ENCODE measurements around the gene DNM3.

DNA sequence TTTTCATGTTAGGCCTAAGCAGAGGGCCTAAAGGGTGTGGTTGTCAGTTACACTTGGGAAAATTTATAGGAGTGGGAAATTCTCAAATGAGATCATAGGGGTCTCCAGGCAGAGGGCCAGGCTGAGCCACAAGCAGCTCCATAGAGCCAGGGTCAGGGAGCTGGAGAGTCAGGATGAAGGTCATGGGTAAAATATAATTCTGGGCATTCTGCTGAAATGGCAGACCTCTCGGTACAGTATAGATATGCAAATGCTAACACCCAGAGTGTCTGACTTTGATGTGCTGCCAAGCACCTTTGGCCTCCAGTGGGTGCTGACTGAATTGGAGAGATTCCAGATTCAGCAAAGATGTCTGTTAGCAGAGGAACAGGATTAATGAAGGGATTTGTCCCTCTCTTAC, 40.1 kb downstream of the DNM3 start:
- TF ChIP-seq, protein P1, sequence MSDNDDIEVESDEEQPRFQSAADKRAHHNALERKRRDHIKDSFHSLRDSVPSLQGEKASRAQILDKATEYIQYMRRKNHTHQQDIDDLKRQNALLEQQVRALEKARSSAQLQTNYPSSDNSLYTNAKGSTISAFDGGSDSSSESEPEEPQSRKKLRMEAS (IDR thresholded peaks at IDR 0.05; ENCODE audit: low read depth, low read length): no peak
- no peak for TF ChIP-seq POLR2A (IDR thresholded peaks at IDR 0.05; ENCODE audit: extremely low read depth, insufficient read length)
